ENCODE results near the gene FHOD3. TPM values are rescaled to one million over a fixed set of nuclear protein-coding genes. Genes with fewer than 3 reads are reported as not detected.

The FHOD3 gene
- polyA plus RNA-seq, 1 donor: 42.9 TPM

- DNase-seq: no peak
These were observed 263.5 kb downstream of the FHOD3 start for GRCh38 chr18:36561046-36561445.

DNA sequence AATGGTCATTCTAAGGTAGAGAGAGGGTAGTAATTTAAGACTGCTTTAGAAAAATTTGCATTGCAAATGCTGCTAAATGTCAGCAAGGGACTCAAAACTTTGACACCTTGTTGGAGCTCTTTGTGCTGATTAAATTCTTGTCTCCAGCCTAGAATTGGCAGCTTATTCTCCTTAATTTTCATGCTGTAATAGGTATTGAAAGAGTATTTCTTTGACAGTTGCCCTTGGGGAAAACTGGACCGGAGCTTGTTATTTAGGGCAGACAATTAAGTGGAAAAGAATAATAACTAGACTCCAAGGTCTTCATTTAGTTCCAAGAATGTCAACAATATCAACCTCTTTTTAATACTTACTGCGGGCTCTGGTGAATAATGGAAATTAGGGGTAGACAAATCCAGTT lies 267.3 kb downstream of the FHOD3 start:
- DNase-seq: no peak

GRCh38 chr18:36567800-36568199 lies 270.3 kb downstream of the FHOD3 start:
- DNase-seq: no peak

GRCh38 chr18:36568487-36568886 lies 271.0 kb downstream of the FHOD3 start:
- no peak for DNase-seq

DNA sequence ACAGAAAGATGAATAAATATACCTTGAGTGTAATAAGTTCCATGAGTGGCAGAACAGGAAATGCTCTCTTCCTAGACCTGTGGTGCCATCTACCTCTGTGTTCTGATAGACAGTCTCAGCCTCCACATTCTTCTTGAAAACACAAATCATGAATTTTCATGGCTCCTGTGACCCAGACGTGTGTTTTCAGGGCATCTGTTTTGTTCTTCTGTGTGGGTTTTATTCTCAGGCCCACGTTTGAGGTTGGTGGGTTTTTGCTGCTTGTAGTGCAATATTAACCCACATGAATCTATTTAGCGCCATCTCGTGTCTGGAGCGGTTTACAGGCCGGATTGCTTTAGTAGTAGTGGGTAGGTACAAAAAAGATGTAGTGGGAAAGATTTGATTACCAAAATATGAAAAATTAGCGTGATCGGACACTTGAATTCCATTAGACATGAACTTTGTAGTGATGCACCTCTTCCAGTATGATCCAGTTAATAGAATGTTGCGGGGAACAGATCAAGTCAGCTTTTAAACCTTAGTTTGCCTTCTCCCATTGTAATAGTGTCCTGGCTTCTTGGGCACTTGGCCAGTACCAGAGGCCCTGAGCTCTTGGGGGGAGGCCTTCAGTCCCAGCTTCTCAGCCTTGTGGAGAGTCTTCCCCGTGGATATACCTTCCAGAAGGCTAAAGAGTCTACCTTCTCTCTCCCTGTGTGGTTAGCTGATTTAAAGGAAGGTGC lies 274.8 kb downstream of the FHOD3 start:
- peak; percentile 54 for DNase-seq

DNA sequence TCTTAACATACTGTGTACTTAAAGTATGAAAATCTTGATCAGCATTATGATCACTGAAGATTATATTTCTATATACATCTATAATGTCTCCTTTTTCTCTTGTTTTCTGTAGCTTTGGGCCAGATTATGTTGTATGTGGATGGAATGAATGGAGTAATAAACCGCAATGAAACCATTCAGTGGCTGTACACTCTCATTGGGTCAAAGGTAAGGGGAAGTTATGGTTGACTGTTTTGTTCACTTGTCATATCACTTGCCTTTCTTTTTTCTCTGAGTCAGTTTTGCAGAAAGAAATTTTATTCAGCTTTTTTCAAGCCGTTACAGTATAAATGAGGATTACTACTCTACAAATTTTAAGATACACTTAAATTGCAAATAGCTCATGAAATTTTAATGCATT lies 278.8 kb downstream of the FHOD3 start:
- DNase-seq: no peak

DNA sequence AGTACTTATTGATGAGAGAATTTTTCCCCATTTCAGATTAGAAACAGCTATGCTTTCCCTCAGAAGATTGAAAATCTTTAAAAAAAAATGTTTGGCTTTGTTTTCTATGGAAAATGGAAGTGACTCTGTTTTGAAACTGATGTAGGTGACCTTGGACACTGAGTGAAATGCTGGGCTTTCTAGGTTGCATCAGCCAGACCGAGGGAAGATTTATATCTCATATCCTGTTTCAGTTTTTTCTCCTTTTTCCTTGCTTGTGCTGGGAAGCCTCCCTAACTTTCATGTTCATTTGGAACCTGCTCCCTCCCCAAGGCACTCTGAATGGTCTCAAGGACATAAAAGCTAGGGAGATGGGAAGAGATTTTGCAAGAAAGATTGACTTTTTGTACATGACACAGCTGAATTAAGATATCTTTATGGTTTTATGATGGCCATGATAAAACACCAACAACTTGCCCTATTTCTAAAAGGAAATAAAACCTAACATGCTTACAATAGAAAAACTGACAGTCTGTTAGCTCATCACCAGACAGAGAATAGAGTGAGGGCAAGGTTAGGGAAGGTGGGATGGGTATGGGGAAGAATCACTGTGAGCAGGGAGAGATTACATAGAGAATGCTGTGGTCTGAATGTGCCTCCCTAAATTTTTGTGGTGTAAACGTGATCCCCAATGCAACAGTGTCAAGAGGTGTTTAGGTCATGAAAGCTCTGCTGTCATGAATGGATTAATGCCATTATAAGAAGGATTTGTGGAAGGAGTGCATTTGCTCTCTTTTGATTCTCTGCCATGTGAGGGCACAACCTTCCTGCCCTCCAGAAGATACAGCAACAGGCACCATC lies 281.6 kb downstream of the FHOD3 start:
- DNase-seq: no peak

GRCh38 chr18:36580266-36580665 lies 282.8 kb downstream of the FHOD3 start:
- DNase-seq: no peak

GRCh38 chr18:36580874-36581750 lies 283.6 kb downstream of the FHOD3 start:
- peak; percentile 28 for DNase-seq

GRCh38 chr18:36582988-36583745 lies 285.7 kb downstream of the FHOD3 start:
- no peak for DNase-seq

DNA sequence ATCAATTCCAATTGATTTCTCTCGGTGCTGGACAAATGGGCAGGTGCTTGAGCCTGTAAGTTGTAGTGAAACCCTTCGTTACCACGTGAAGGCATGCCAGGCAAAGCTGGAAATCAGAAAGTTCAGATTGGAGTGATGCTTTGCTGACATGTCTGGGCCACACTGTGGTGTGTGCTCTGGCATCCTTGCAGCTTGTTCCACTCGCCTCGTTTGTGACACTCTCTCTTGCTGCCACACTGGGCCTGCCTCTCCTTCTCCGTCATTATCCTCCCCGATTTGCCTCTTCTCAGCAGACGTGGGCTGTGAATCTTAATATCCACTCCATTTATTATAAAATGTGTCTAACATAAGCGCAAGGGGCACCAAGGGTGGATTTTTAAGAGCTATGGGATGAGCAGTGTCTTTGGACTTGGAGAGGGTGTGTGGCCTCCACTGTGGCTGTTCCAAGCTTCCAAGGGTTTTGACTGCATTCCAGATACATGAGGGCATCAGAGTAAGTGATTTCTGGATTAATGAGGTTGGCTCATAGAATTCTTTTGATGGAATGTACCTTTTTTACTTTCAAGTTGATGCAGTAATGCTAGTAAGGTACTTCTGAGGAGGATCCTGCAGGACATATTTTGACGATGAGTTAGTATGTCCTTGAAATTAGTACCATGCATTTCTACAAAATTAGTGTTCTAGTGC lies 292.5 kb downstream of the FHOD3 start:
- no peak for DNase-seq

DNA sequence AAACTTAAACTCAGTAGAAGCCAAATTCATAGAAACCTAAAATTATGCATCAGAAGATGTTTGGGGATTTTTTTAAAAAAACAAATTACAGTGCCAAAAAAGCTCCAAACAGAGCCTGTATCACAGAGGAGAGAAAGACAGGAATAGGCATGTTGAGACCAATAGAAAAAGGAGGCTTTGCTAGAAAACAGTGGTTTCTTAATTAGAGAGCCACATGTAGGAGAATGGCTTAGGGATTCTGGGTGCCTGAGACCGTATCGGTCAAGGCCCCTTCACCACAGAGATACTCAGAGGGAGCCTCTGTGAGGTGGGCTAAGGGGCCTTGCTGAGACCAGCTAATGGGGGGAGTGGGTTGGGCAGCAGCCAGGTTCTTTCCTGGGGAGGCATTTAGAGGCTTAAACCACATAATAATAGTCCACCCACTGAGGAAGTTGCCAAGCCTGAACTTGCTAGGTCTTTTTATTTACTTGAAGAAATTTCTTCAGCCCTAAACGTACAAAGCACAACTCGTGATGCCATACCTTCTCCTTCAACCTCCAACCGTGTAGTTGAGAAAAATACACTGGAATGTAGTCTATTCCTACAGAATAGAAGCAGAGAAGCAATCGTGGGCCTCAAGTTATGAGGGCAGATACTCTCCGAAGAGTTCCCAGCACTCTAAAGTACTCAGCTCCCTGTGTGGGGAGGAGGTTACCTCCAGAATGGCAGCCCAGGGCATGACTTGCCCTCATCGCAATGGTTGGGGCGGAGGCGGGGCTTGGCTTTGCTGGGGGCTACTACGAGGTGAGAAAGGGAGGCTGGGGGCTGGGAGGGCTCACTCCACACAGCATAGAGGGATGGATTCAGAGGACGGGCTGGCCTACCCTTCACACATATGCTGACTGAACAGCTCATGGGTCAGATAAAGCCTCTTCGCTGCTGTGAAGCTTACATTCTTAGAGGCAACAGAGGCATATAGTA lies 293.4 kb downstream of the FHOD3 start:
- no peak for DNase-seq

DNA sequence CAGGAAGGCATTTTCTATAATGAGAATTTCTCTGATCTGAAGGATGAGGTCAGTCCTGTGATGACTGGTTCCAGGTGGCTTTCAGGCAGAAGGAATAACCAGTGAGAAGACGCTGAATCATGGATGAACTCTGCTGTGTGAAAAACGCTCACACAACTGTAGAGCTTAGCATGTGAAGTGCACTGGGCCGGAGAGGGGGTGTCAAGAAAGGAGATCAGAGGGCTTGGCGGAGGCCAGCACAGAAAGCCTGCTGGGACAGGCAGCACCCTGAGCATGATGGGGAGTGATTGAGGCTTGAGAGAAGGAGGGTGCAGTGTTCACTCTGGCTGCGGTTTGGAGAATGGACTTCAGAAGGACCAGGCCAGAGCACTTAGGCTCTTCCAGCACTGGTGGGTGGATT lies 294.8 kb downstream of the FHOD3 start:
- no peak for DNase-seq

- DNase-seq: no peak
These were observed 295.5 kb downstream of the FHOD3 start for GRCh38 chr18:36593001-36593400.

DNA sequence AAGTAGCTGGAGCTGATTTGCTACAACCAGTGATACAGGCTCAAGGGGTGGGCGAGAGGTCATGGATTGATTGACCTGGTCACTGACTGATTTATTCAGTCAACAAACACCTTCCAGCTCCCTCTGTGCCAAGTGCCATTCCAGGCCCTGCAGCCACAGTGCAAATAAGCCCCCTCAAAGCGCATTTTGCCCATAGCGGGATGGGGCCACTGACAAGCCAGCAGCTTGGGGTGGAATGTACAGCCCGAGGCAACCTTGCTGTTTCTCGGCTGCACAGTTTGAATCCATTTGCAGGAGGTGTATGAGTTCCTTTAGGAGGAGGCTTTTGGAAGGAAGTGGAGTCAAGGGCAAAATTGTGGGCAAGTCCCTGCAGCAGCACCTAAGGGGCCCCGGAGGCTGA lies 296.1 kb downstream of the FHOD3 start:
- DNase-seq: no peak

- no peak for DNase-seq
These were observed 297.1 kb downstream of the FHOD3 start for GRCh38 chr18:36594621-36595020.

DNA sequence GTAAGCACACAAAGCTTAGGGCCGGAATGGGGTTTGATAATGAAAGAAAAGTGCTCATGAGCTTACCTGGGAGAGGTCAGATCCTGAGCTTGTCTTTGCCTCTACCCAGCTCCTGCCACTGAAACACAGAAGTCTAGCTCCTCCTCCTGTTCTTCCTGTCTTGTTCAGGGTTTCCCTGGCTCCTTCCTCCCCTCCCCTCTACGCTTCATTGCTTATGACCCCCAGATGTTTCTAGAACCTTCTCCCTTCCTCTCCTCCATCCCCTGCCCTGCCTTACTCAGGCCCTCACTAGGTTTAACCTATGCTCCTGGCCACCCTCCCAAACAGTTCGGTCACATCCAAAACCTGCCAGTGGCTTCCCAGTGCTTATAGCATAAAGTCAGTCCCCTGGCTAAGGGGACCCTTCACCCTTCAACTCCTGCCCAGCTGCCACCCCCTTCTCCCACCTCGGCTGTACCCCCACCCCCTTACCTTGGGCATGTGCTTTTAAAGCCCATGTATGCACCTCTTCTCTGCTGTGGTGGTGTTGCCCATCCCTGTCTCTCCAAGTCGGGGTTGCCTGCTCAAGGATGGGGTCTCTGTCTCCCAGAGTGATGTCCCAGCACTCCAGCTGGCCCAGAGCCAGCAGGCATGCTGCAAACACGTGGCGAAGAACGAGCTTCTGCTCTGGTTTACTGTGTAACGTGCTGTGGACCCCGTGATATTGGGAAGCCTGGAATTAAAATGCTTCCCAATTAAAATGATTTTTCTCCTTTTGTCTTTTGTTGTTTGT lies 297.7 kb downstream of the FHOD3 start:
- no peak for DNase-seq

DNA sequence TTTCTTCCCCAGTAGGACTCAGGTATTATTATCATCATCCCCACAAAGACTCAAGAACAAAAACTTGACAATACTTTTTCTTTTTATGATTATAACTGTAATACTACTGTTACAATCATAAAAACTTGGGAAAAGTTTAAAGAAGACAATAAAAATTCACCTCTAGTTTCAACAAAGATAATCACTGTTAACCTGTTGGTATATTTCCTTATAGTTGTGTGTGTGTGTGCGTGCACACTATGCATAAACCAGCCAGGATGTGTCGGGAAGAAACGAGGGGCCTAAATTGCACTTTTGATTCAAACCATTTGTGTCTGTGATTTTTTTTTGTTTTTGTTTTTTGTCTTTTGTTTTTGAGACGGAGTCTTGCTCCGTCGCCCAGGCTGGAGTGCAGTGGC lies 298.3 kb downstream of the FHOD3 start:
- no peak for DNase-seq

DNA sequence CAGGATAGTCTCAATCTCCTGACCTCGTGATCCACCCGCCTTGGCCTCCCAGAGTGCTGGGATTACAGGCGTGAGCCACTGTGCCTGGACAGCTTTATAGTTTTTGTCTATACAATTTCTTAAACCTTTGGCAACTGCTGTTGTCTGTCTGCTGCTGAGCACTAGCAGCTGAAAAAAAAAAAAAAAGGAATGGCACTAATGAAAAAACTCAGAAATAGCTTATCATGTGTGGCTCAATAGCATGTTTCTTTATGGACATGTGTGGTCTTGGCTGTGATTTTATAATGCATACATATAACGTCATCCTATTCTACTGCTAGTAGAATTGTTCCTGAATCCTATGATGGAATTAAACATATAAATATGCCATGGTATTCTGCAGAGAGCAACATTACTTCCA lies 300.1 kb downstream of the FHOD3 start:
- DNase-seq: no peak

DNA sequence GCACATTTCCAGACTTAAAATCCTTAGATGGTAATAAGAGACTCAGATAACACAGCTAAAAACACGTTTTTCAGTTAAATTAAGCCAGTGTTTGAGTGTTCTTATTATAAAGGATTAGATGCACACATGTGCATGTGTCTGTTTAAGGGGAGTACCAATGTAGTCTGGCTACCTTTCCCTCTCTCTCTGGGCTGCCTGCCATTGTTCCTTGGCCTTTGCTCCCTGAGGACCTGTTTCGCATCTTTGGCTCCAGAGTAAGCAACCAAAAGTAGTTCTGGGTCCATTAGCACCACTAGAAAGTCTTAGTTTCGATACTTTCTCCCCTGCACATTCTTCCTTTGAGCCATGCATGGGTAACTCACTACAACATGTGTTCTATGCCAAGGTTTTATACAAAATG lies 303.0 kb downstream of the FHOD3 start:
- no peak for DNase-seq
